HepG2 (cell line): ENCODE measurements around the gene BEX1. TPM values are rescaled to one million over a fixed set of nuclear protein-coding genes. Genes with fewer than 3 reads are reported as not detected.

Source experiments
- ATAC-seq: fragments of 200-7000 bp; cut with Tn5 transposase; 3 replicates; pipeline ENCODE4 v1.9.1; 2020; ENCODE audit warnings: mild to moderate bottlenecking, moderate library complexity
- BruUV-seq: library from RNA; stranded (reverse); fragments of 400-500 nt; replicated peaks from 2 replicates; lab custom pipeline; 2021; lab: Mats Ljungman, UMichigan
- CTCF ChIA-PET: fragments of 300-600 bp; formaldehyde crosslinking; extraction: SDS; loops from one replicate; lab custom pipeline; 2021; ENCODE audit warnings: low total read pairs, inconsistent platforms, low intra/inter-chr PET ratio; lab: Yijun Ruan, JAX
- POLR2A ChIA-PET: fragments of 350-600 bp; sonication (Branson Sonifier 250); formaldehyde crosslinking; loops from one replicate; lab custom pipeline; 2020; ENCODE audit warnings: antibody characterized with exemption, inconsistent platforms; lab: Yijun Ruan, JAX
- DNase-seq: peaks from one replicate; pipeline ENCODE4 v3.0.0-alpha.2; 2015; ENCODE audit warnings: low spot score
- FAIRE-seq: peaks from 3 replicates; lab custom pipeline; 2011; peaks lifted over from hg19 to GRCh38; lab: Jason Lieb, UNC
- H2AFZ ChIP-seq: one replicate; pipeline ENCODE4 v1.6.1; 2011; ENCODE audit warnings: low read length, inconsistent platforms
- H3K27ac ChIP-seq: fragments of 300-600 bp; 3 replicates; pipeline ENCODE4 v1.8.0; 2011; ENCODE audit warnings: mixed run types, mild to moderate bottlenecking, mixed read lengths, low read length, inconsistent platforms; ENCODE audit not compliant: insufficient read depth; ENCODE audit errors: extremely low read length
- H3K27me3 ChIP-seq, 2 experiments: fragments of 200-600 bp in 1 of 2; 2 replicates in 1 of 2; 3 replicates in 1 of 2; pipeline versions ENCODE4 v1.6.0 to v1.8.0; 2011; ENCODE audit warnings: low read length in 2 of 2, mild to moderate bottlenecking in 2 of 2, moderate library complexity in 2 of 2, inconsistent platforms in 1 of 2; ENCODE audit not compliant: insufficient read depth in 2 of 2, control insufficient read depth in 1 of 2
- H3K36me3 ChIP-seq, 2 experiments: fragments of 200-600 bp in 1 of 2; replicated peaks in 1 of 2; 2 replicates in 1 of 2; 3 replicates in 1 of 2; pipeline versions ENCODE4 v1.5.1 to v1.8.0; 2011; ENCODE audit warnings: low read length in 2 of 2, inconsistent platforms in 1 of 2; ENCODE audit not compliant: insufficient read depth in 2 of 2, control insufficient read depth in 1 of 2
- H3K4me1 ChIP-seq: 2 replicates; pipeline ENCODE4 v1.5.1; 2012; ENCODE audit warnings: low read length, inconsistent platforms; ENCODE audit not compliant: insufficient read depth
- H3K4me2 ChIP-seq: 2 replicates; pipeline ENCODE4 v1.6.0; 2011; ENCODE audit warnings: low read depth, low read length, inconsistent platforms
- H3K4me3 ChIP-seq, 3 experiments: fragments of 200-600 bp in 1 of 3; sonication (generic), shearing (Covaris generic) in 1 of 3; replicated peaks in 1 of 3; 2 replicates each; pipeline ENCODE4 v1.5.1; 2011 to 2016; ENCODE audit warnings: low read length in 3 of 3, inconsistent platforms in 2 of 3, low read depth in 2 of 3, mild to moderate bottlenecking in 2 of 3, control low read depth in 1 of 3, mixed read lengths in 1 of 3; ENCODE audit not compliant: insufficient read depth in 1 of 3
- H3K79me2 ChIP-seq: one replicate; pipeline ENCODE4 v1.6.1; 2011; ENCODE audit warnings: low read length, inconsistent platforms; ENCODE audit not compliant: insufficient read depth
- H3K9ac ChIP-seq: 2 replicates; pipeline ENCODE4 v1.6.0; 2011; ENCODE audit warnings: mild to moderate bottlenecking, low read depth, low read length, inconsistent platforms; ENCODE audit not compliant: insufficient read depth
- H3K9me3 ChIP-seq: 2 replicates; pipeline ENCODE4 v1.5.1; 2012; ENCODE audit warnings: mild to moderate bottlenecking, low read length
- H4K20me1 ChIP-seq: 2 replicates; pipeline ENCODE4 v1.6.0; 2011; ENCODE audit warnings: inconsistent platforms, mild to moderate bottlenecking, low read length, moderate library complexity; ENCODE audit not compliant: insufficient read depth
- FOXP1 ChIP-seq, 2 experiments: fragments of 450-650 bp in 1 of 2; IDR thresholded peaks; 2 replicates each; pipeline ENCODE4 v1.6.1; 2017 to 2018; ENCODE audit warnings: antibody characterized with exemption in 1 of 2
- HNF4G ChIP-seq, 2 experiments: sonication (generic) in 1 of 2; formaldehyde crosslinking in 1 of 2; IDR thresholded peaks; 2 replicates each; pipeline versions ENCODE4 v1.4.0 to v1.6.1; 2011 to 2020; ENCODE audit warnings: borderline replicate concordance in 2 of 2, low read depth in 2 of 2, mild to moderate bottlenecking in 2 of 2, low read length in 1 of 2, missing genetic modification reagents in 1 of 2, moderate library complexity in 1 of 2
- ISL2 ChIP-seq: sonication (generic); formaldehyde crosslinking; IDR thresholded peaks from 2 replicates; pipeline ENCODE4 v1.5.0; 2020; ENCODE audit warnings: missing genetic modification reagents
- RFX5 ChIP-seq: IDR thresholded peaks from 2 replicates; pipeline ENCODE4 v1.6.1; 2011; ENCODE audit warnings: low read depth, low read length, improper control_type of control experiment
- SOX13 ChIP-seq, 3 experiments: fragments of 450-650 bp in 1 of 3; sonication (generic) in 1 of 3; formaldehyde crosslinking in 1 of 3; IDR thresholded peaks in 2 of 3; conservative IDR thresholded peaks in 1 of 3; 2 replicates each; pipeline versions ENCODE4 v1.5.0 to v1.6.1; 2016 to 2020; ENCODE audit warnings: antibody characterized with exemption in 1 of 3, mild to moderate bottlenecking in 1 of 3, missing compliant biosample characterization in 1 of 3, missing genetic modification reagents in 1 of 3, moderate library complexity in 1 of 3
- ZNF496 ChIP-seq: sonication (generic); formaldehyde crosslinking; IDR thresholded peaks from 2 replicates; pipeline ENCODE4 v1.8.1; 2023; ENCODE audit warnings: mild to moderate bottlenecking, moderate library complexity, missing genetic modification reagents; ENCODE audit not compliant: insufficient replicate concordance
- ZNF788 ChIP-seq: sonication (generic); formaldehyde crosslinking; IDR thresholded peaks from 2 replicates; pipeline ENCODE4 v1.5.0; 2020; ENCODE audit warnings: mild to moderate bottlenecking, missing genetic modification reagents, borderline replicate concordance
- WGBS: methylation state at CpG from one replicate; pipeline ENCODE4 v1.1.6; 2017; ENCODE audit warnings: low lambda C conversion rate; 5-methylcytosine and 5-hydroxymethylcytosine counted together
- in situ Hi-C: cut with HindIII; loops from 2 replicates; pipeline ENCODE4 v1.10.0; 2017; ENCODE audit warnings: low pct_unique_long_range_greater_than_20kb; ENCODE audit not compliant: extremely low pct_ligation_motif_present
- intact Hi-C: fragments of 100-400 bp; cut with micrococcal nuclease; formaldehyde crosslinking; loops from one replicate; pipeline ENCODE4 v1.10.0; 2022; ENCODE audit not compliant: unreplicated experiment
- polyA plus RNA-seq, 8 experiments: library from polyadenylated mRNA; depleted of rRNA in 3 of 8; stranded (reverse) in 7 of 8; unstranded in 1 of 8; fragments of >200 nt; fragmentation: Illumina TruSeq in 4 of 8; extraction: Trizol in 4 of 8; gene quantifications; 2 replicates each; pipeline versions ENCODE4 v1.2.1 to v1.2.3, GENCODE V29; 2011 to 2016; ENCODE audit warnings: low read depth in 4 of 8, missing spikeins in 1 of 8, mixed read lengths in 1 of 8; ENCODE audit not compliant: insufficient read depth in 1 of 8
- total RNA-seq, 5 experiments: library from RNA; depleted of rRNA; stranded (reverse); fragments of >200 nt; fragmentation: Illumina TruSeq; extraction: Trizol; gene quantifications; 2 replicates each; pipeline ENCODE4 v1.2.3, GENCODE V29; 2016; ENCODE audit warnings: low read depth in 1 of 5
- TF ChIP-seq, protein P1 (sequence below): sonication (generic); formaldehyde crosslinking; conservative IDR thresholded peaks from 2 replicates; pipeline ENCODE4 v1.8.0; 2022; ENCODE audit warnings: mild to moderate bottlenecking, moderate library complexity, missing genetic modification reagents
- TF ChIP-seq, protein P2 (sequence below): sonication (generic); formaldehyde crosslinking; IDR thresholded peaks from 2 replicates; pipeline ENCODE4 v1.4.0; 2020; ENCODE audit warnings: mild to moderate bottlenecking, missing genetic modification reagents, borderline replicate concordance
- TF ChIP-seq, protein P3 (sequence below): sonication (generic); formaldehyde crosslinking; IDR thresholded peaks from 2 replicates; pipeline ENCODE4 v1.4.0; 2020; ENCODE audit warnings: missing genetic modification reagents
- TF ChIP-seq, protein P4 (sequence below): sonication (generic); formaldehyde crosslinking; IDR thresholded peaks from 2 replicates; pipeline ENCODE4 v1.5.1; 2020; ENCODE audit warnings: missing genetic modification reagents, mild to moderate bottlenecking, borderline replicate concordance

Gene BEX1
- total and polyA plus RNA-seq, 2 of the 13 experiments (the other 11 are each of a cell fraction or from before 2014, with no cell fraction given): 29.4 to 69.4 TPM

DNA sequence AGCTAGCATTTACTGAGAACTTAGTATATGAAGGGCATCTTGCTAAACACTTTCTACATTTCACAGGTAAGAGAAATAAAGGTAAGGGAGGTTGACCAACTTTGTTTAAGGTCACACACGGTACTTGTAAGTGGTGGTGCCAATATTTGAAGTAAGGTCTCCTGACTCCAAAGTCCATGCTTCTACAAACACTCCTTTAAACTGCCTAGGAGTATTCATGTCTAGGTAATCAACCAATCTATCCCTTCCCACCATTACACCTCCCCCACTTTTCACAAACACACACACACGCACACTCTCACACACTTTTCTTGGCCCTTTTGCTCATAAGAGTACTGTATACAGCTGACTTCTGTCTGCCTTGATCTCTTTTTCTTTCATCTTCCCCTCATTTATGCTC lies 7.1 kb downstream of the BEX1 start:
- no TSS peak for BruUV-seq
- intact Hi-C loops (loop anchor here (10.0 kb wide), 1 partner anchor 102 kb away; no protein-coding TSS in a partner anchor), in situ Hi-C loops (no loop called here)
- Histone ChIP-seq H3K9me3 (no peaks in the 10 kb centered on the region), H3K79me2 (no peaks in the 10 kb centered on the region), H3K4me2 (peak overlapping the region; percentile 67), H3K36me3 (no peaks in the 10 kb centered on the region), H4K20me1 (no peaks in the 10 kb centered on the region), H3K4me1 (peaks cover 39% of the 10 kb centered on the region), H3K9ac (no peak overlapping the region), H2AFZ (no peak overlapping the region), H3K27me3 (no peaks in the 10 kb centered on the region), H3K4me3 (peak overlapping the region in 1 of 3 experiments; percentile 21; a peak in 1 of 6 replicates), H3K27ac (peak overlapping the region; percentile 66)
- peak; percentile 71 for DNase-seq
- FAIRE-seq: peak; percentile 85
- POLR2A ChIA-PET: no interaction called here
- CTCF ChIA-PET: no interaction called here
- peak; percentile 86 for ATAC-seq
- 5% methylated on average over 2 of the region's 2 CpGs for WGBS
- TF ChIP-seq, protein P1, sequence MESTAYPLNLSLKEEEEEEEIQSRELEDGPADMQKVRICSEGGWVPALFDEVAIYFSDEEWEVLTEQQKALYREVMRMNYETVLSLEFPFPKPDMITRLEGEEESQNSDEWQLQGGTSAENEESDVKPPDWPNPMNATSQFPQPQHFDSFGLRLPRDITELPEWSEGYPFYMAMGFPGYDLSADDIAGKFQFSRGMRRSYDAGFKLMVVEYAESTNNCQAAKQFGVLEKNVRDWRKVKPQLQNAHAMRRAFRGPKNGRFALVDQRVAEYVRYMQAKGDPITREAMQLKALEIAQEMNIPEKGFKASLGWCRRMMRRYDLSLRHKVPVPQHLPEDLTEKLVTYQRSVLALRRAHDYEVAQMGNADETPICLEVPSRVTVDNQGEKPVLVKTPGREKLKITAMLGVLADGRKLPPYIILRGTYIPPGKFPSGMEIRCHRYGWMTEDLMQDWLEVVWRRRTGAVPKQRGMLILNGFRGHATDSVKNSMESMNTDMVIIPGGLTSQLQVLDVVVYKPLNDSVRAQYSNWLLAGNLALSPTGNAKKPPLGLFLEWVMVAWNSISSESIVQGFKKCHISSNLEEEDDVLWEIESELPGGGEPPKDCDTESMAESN (CRISPR knock-in tag): no peak
- TF ChIP-seq ZNF788 (no peak), ZNF496 (CRISPR knock-in tag) (no peak), FOXP1 (IDR thresholded peaks at IDR 0.05) (no peak), FOXP1 (CRISPR knock-in tag; IDR thresholded peaks at IDR 0.05) (0 out of 2 replicates have a peak, but pooled peaks have one; percentile 45), HNF4G (IDR thresholded peaks at IDR 0.05; ENCODE audit: borderline replicate concordance, low read depth, low read length) (peak; percentile 64), HNF4G (CRISPR knock-in tag; IDR thresholded peaks at IDR 0.05; ENCODE audit: borderline replicate concordance, low read depth) (no peak), ISL2 (CRISPR knock-in tag) (0 out of 2 replicates have a peak, but pooled peaks have one; percentile 24), RFX5 (no peak), SOX13 (IDR thresholded peaks at IDR 0.05) (no peak), SOX13 (CRISPR knock-in tag; conservative IDR thresholded peaks at IDR 0.05 in 1 of 2, IDR thresholded peaks at IDR 0.05 in 1 of 2) (peak in 1 of 2 experiments; percentile 35; a peak in 1 of 4 replicates)
- TF ChIP-seq, protein P2, sequence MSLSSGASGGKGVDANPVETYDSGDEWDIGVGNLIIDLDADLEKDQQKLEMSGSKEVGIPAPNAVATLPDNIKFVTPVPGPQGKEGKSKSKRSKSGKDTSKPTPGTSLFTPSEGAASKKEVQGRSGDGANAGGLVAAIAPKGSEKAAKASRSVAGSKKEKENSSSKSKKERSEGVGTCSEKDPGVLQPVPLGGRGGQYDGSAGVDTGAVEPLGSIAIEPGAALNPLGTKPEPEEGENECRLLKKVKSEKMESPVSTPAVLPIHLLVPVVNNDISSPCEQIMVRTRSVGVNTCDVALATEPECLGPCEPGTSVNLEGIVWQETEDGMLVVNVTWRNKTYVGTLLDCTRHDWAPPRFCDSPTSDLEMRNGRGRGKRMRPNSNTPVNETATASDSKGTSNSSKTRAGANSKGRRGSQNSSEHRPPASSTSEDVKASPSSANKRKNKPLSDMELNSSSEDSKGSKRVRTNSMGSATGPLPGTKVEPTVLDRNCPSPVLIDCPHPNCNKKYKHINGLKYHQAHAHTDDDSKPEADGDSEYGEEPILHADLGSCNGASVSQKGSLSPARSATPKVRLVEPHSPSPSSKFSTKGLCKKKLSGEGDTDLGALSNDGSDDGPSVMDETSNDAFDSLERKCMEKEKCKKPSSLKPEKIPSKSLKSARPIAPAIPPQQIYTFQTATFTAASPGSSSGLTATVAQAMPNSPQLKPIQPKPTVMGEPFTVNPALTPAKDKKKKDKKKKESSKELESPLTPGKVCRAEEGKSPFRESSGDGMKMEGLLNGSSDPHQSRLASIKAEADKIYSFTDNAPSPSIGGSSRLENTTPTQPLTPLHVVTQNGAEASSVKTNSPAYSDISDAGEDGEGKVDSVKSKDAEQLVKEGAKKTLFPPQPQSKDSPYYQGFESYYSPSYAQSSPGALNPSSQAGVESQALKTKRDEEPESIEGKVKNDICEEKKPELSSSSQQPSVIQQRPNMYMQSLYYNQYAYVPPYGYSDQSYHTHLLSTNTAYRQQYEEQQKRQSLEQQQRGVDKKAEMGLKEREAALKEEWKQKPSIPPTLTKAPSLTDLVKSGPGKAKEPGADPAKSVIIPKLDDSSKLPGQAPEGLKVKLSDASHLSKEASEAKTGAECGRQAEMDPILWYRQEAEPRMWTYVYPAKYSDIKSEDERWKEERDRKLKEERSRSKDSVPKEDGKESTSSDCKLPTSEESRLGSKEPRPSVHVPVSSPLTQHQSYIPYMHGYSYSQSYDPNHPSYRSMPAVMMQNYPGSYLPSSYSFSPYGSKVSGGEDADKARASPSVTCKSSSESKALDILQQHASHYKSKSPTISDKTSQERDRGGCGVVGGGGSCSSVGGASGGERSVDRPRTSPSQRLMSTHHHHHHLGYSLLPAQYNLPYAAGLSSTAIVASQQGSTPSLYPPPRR: no peak
- TF ChIP-seq, protein P3, sequence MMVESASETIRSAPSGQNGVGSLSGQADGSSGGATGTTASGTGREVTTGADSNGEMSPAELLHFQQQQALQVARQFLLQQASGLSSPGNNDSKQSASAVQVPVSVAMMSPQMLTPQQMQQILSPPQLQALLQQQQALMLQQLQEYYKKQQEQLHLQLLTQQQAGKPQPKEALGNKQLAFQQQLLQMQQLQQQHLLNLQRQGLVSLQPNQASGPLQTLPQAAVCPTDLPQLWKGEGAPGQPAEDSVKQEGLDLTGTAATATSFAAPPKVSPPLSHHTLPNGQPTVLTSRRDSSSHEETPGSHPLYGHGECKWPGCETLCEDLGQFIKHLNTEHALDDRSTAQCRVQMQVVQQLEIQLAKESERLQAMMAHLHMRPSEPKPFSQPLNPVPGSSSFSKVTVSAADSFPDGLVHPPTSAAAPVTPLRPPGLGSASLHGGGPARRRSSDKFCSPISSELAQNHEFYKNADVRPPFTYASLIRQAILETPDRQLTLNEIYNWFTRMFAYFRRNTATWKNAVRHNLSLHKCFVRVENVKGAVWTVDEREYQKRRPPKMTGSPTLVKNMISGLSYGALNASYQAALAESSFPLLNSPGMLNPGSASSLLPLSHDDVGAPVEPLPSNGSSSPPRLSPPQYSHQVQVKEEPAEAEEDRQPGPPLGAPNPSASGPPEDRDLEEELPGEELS (CRISPR knock-in tag): 0 out of 2 replicates have a peak, but pooled peaks have one; percentile 11
- TF ChIP-seq, protein P4, sequence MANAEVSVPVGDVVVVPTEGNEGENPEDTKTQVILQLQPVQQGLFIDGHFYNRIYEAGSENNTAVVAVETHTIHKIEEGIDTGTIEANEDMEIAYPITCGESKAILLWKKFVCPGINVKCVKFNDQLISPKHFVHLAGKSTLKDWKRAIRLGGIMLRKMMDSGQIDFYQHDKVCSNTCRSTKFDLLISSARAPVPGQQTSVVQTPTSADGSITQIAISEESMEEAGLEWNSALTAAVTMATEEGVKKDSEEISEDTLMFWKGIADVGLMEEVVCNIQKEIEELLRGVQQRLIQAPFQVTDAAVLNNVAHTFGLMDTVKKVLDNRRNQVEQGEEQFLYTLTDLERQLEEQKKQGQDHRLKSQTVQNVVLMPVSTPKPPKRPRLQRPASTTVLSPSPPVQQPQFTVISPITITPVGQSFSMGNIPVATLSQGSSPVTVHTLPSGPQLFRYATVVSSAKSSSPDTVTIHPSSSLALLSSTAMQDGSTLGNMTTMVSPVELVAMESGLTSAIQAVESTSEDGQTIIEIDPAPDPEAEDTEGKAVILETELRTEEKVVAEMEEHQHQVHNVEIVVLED: no peak
